GM12873 (cell line): ENCODE measurements around the gene PTPRN2.

ENCODE experiments used
- TF ChIP-seq, protein P1 (sequence below): IDR thresholded peaks from 2 replicates; pipeline ENCODE4 v1.5.1; 2012; ENCODE audit warnings: low read depth, mild to moderate bottlenecking, moderate library complexity, low read length, control low read depth; ENCODE audit not compliant: insufficient read depth; ENCODE audit errors: missing control alignments

PTPRN2 gene

DNA sequence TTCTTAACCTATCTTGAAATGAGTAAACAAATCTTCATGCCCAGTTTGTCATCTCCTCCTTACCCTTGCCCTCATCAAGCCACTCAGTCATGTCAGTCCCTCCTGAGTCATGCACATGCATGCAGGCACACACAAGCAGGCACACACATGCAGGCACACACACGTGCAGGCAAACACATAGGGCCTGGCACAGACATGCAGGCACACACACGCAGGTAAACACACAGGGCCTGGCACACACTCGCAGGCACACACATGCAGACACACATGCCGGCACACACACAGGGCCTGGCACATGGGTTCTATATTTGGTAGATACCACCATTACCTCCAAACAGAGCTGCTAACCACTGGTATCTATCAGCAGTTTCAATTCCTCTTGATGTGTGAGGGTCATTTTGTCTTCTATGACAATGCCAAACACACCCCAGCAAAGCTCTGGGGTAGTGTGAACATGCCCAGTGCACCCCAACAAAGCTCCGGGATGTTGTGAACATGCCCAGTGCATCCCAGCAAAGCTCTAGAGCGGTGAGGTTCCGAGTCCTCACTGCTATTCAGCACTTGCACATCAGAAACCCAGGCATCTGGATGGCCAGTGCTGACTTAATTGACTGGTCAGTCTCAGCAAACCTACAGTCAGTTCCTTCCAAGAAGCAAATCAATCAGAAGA is 563.8 kb downstream of the PTPRN2 start:
- TF ChIP-seq, protein P1, sequence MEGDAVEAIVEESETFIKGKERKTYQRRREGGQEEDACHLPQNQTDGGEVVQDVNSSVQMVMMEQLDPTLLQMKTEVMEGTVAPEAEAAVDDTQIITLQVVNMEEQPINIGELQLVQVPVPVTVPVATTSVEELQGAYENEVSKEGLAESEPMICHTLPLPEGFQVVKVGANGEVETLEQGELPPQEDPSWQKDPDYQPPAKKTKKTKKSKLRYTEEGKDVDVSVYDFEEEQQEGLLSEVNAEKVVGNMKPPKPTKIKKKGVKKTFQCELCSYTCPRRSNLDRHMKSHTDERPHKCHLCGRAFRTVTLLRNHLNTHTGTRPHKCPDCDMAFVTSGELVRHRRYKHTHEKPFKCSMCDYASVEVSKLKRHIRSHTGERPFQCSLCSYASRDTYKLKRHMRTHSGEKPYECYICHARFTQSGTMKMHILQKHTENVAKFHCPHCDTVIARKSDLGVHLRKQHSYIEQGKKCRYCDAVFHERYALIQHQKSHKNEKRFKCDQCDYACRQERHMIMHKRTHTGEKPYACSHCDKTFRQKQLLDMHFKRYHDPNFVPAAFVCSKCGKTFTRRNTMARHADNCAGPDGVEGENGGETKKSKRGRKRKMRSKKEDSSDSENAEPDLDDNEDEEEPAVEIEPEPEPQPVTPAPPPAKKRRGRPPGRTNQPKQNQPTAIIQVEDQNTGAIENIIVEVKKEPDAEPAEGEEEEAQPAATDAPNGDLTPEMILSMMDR: no peak

DNA sequence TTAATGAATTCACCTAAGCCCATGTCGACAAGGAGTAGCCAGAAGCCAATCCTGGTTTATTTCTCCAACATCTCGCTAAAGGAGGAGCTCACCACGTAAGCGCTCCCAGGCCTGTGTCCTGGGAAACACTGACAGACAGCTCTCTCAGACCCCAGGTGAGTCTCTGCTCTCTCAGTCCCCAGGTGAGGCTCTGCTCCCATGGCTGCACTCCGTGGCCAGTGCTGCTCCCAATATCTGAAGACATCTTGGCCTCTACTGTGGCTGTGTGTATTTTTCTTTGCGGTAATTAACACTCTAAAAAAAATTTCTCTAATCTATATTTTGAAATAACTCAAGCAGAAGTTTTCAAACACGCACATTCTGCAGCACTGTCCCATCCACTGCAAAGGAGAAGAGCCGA is 564.5 kb downstream of the PTPRN2 start:
- TF ChIP-seq, protein P1: no peak

DNA sequence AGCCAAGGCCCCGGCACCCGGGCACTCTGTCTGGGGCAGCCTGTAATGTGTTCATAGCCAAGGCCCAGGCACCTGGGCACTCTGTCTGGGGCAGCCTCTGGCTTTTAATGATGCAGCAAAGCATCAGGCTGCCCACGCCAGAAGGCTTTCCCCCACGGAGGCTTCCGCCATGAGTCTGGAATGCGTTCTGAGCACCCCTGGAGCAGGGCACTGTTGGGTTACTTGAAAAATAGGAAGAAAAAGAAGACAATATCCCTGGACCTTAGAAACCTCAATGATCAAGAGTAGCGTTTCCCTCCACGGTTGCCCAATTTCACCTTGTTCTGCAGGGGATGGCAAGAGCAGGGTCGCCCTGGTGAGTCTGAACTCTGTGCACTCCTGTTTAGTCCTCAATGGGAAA is 565.0 kb downstream of the PTPRN2 start:
- TF ChIP-seq, protein P1: no peak

DNA sequence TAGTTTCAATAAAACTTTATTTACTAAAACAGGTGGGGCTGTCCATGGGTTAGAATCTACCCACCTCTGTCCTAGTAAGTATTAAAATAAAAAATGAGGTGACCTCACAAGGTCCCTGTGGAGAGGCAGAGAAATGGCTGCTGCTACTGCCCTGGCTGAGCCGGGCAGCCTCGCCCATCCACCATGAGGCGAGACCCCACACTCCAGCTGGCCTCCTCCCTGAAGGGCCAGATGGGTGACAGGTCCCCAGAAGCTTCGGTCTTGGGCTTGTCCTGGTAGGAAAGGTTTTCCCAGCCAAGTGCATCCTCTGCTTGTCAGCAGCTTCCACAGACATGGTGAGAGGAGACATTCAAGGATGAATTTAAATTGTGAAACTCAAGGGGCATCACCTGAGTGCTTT is 565.8 kb downstream of the PTPRN2 start:
- TF ChIP-seq, protein P1: no peak

DNA sequence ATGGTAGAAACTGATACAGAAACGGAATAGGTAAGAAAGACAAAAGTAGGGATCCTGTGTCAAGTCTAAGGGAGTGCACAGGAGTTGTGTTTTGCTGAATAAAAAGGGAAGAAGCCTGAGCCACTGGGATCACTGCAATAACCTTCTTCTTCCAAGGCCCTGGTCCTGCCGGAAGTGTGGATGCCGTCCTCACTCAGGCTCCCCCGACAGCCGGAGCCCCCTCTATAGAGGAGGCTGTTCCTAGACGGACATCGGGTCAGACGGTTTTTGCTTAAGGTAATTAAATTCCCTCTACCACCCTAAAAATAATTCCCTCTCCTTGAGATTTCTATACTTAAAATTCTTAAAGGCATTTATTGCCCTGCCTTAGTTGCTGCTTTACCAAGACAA is 566.9 kb downstream of the PTPRN2 start:
- TF ChIP-seq, protein P1: no peak

DNA sequence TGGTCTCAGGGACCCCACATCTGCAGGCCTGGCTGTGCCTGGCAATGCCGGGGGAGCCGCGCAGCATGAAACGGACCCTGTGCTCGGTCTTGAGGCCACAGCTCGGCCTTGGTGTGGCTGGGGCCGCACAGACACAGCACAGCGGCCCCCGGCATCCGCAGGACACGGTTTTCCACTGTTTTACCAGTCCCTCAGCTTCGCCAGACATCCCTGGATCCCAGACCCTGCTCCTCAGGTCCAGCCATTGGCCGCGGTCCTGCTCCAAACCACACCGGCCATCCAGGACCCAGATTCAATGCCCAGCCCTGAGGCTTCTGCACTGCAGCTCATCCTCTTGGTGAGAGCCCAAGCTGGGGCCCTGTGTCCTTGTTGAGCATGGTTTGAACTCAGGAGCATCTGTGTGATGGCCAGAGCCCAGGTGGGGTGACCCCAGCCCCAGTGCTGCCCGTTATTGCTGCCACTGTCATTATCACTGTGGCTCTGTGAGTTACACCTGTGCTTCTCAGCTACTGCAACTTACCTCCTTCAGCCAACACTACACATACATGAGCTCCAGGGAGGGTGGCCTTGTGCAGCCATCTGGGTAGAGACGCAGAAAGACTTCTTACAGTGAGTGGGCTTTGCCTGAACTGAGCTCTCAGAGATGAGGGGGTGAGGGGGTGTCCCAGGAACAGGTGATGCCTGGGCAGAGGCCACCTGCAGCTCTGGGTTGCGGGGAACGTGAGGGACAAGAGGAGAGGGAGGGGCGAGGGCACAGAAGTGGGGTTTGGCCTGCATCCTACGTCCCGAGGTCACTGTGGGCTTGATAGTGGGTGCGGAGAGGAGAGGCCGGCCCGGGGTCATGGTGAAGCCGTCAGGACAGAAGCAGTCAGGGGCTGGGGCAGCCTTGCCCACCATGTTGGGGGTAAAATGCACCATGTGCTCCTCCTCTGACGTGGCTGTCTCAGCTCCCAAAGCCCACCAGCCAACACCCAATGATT is 567.6 kb downstream of the PTPRN2 start:
- TF ChIP-seq, protein P1: no peak

DNA sequence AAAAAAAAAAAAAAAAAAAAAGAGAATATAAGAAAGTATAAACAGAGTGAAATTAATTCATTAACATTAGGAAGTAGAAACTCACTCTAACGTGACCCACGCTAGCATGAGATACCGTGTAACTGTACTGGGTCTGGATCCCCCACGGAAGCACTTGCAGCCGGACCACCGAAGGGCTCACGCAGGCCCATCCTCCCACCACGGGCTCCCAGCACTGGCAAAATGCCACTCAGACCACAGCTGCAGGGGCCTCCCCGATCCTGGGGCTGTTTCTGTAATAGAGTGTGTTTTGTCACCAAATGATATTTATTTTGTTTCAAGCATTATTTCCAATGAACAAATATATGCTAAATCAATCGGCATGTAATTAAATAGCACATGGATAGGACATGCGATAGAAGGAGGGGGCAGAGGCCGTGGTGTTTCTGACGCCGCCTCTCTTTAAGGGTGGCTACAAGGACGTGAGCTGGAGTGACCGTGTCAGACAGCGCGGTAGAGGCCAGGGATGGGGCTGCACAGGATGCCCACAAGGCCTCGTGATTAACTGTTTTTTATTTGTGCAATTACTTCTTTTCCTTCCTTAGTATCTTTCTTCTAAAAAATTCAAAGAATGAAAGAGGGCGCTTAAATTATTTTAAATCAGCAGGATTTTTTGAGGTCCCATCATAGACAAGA is 568.5 kb downstream of the PTPRN2 start:
- TF ChIP-seq, protein P1: no peak
